Uterus (tissue), 4 donors: ENCODE measurements around the gene RNF167. TPM values are rescaled to one million over a fixed set of nuclear protein-coding genes. Genes with fewer than 3 reads are reported as not detected.

Experiments
- DNase-seq, 2 donors: peaks; one replicate each; pipeline ENCODE4 v3.0.0-alpha.2; 2019 to 2020
- H3K27ac ChIP-seq, 2 donors: fragments of 200-600 bp; sonication (generic); 1 replicate in 1 of 2; 2 replicates in 1 of 2; pipeline ENCODE4 v1.5.1; 2016 to 2018
- H3K27me3 ChIP-seq, 2 donors: fragments of 200-600 bp; sonication (generic); one replicate each; pipeline ENCODE4 v1.5.1; 2018 to 2019; ENCODE audit warnings: control low read depth in 1 of 2
- H3K36me3 ChIP-seq, 2 donors: fragments of 200-600 bp; sonication (generic); one replicate each; pipeline ENCODE4 v1.5.1; 2019; ENCODE audit warnings: control low read depth in 1 of 2
- H3K4me1 ChIP-seq, 2 donors: fragments of 200-600 bp; sonication (generic); one replicate each; pipeline ENCODE4 v1.5.1; 2018 to 2019; ENCODE audit warnings: control low read depth in 1 of 2
- H3K4me3 ChIP-seq, 2 donors: fragments of 200-600 bp; sonication (generic); 1 replicate in 1 of 2; 2 replicates in 1 of 2; pipeline ENCODE4 v1.5.1; 2018 to 2019; ENCODE audit warnings: mild to moderate bottlenecking in 1 of 2
- H3K9me3 ChIP-seq, 2 donors: fragments of 200-600 bp; sonication (generic); one replicate each; pipeline ENCODE4 v1.5.1; 2019; ENCODE audit warnings: control low read depth in 1 of 2
- POLR2A ChIP-seq, 2 donors: fragments of 450-650 bp; IDR thresholded peaks; one replicate each; pipeline ENCODE4 v1.6.1; 2016; ENCODE audit warnings: antibody characterized with exemption in 2 of 2, mild to moderate bottlenecking in 1 of 2, moderate library complexity in 1 of 2
- intact Hi-C: fragments of 100-400 bp; cut with DNase I; formaldehyde crosslinking; loops from one replicate; pipeline ENCODE4 v1.15.1; 2023; ENCODE audit warnings: low total_unique reads
- total RNA-seq, 4 donors: library from RNA; depleted of rRNA in 3 of 4; stranded (reverse); fragments of >200 nt in 3 of 4; gene quantifications; one replicate each; pipeline versions ENCODE4 v1.1.0 to v1.2.4, GENCODE V29; 2014 to 2023
- TF ChIP-seq, protein P1 (sequence below), 4 experiments: fragments of 200-600 bp in 2 of 4; fragments of 450-650 bp in 2 of 4; sonication (generic) in 2 of 4; IDR thresholded peaks; one replicate each; pipeline ENCODE4 v1.5.1; 2016 to 2019; ENCODE audit warnings: antibody characterized with exemption in 4 of 4, mild to moderate bottlenecking in 2 of 4, moderate library complexity in 1 of 4
- donor health status: DM: yes; HTN: yes; CAD: no.

Gene RNF167
- total RNA-seq, 4 donors from 2014 or later, result 14.8 to 100 (median 53.1) TPM

- peaks cover 7 to 9% of the 10 kb centered on the region in 2 donors for H3K4me1 ChIP-seq
- no peaks in the 10 kb centered on the region for H3K9me3 ChIP-seq
- intact Hi-C loops, result no loop called here
- H3K36me3 ChIP-seq, result no peaks in the 10 kb centered on the region
- H3K4me3 ChIP-seq, result no peak overlapping the region
- TF ChIP-seq, protein P1, sequence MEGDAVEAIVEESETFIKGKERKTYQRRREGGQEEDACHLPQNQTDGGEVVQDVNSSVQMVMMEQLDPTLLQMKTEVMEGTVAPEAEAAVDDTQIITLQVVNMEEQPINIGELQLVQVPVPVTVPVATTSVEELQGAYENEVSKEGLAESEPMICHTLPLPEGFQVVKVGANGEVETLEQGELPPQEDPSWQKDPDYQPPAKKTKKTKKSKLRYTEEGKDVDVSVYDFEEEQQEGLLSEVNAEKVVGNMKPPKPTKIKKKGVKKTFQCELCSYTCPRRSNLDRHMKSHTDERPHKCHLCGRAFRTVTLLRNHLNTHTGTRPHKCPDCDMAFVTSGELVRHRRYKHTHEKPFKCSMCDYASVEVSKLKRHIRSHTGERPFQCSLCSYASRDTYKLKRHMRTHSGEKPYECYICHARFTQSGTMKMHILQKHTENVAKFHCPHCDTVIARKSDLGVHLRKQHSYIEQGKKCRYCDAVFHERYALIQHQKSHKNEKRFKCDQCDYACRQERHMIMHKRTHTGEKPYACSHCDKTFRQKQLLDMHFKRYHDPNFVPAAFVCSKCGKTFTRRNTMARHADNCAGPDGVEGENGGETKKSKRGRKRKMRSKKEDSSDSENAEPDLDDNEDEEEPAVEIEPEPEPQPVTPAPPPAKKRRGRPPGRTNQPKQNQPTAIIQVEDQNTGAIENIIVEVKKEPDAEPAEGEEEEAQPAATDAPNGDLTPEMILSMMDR (IDR thresholded peaks at IDR 0.05), result no peak
- no peak for TF ChIP-seq POLR2A (IDR thresholded peaks at IDR 0.05)
- DNase-seq, result no peak
- H3K27ac ChIP-seq, result peak overlapping the region; percentile 97 to 98
- no peaks in the 10 kb centered on the region for H3K27me3 ChIP-seq
Observed at GRCh38 chr17:4969551-4970173, 29.6 kb downstream of the RNF167 start.

GRCh38 chr17:4970273-4970672 is 30.2 kb downstream of the RNF167 start:
- no peak overlapping the region for H3K4me3 ChIP-seq
- no peak for DNase-seq
- H3K27me3 ChIP-seq, result no peaks in the 10 kb centered on the region
- peak overlapping the region; percentile 97 to 98 for H3K27ac ChIP-seq
- H3K36me3 ChIP-seq, result no peaks in the 10 kb centered on the region
- intact Hi-C loops, result no loop called here
- TF ChIP-seq POLR2A (IDR thresholded peaks at IDR 0.05), result no peak
- TF ChIP-seq, protein P1 (IDR thresholded peaks at IDR 0.05), result no peak
- no peaks in the 10 kb centered on the region for H3K9me3 ChIP-seq
- H3K4me1 ChIP-seq, result peaks cover 7 to 9% of the 10 kb centered on the region in 2 donors

DNA sequence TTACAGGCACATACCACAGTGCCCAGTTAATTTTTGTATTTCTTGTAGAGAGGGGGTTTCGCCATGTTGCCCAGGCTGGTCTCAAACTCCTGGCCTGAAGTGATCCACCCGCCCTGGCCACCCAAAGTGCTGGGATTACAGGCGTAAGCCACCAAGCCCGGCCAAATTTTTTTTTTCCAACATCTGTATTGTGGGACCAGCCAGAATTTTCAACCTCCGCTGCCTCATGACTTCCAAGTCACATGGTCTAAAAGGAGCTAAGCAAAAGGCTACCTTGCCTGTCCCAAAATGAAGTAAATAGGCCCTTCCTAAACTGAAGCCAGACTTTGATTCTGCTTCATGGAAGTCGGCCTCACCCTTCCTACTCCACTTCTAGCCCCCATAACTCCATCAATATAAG is 31.8 kb downstream of the RNF167 start:
- intact Hi-C loops, result no loop called here
- Histone ChIP-seq H3K9me3 (no peaks in the 10 kb centered on the region), H3K4me3 (no peak overlapping the region), H3K27me3 (no peaks in the 10 kb centered on the region), H3K27ac (peak overlapping the region; percentile 32 to 44), H3K36me3 (no peaks in the 10 kb centered on the region), H3K4me1 (peaks cover 7 to 9% of the 10 kb centered on the region in 2 donors)
- DNase-seq, result peak in 1 of 2 donors; percentile 44
- TF ChIP-seq, protein P1 (IDR thresholded peaks at IDR 0.05), result no peak
- TF ChIP-seq POLR2A (IDR thresholded peaks at IDR 0.05), result no peak

DNA sequence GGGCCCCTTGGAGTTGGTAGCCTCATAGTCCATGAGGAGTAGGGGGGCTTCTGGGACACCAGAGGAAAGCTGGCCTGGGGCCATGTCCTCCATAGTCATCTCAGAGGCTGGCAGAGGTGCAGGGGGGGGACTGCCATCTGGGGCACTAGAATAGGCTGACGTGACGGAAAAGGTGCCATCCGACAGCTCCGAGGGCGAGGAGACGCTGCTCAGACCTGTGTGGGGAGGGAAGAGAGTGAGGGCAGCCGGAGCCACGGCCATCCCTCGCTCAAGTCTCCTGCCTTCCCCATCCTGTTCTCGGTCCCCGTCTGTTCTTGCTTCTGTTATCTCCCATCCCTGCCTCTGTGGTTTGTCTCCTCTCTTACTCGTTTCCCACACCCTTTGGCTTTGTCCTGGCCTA is 32.3 kb downstream of the RNF167 start:
- Histone ChIP-seq H3K27ac (peak overlapping the region; percentile 32 to 44), H3K4me3 (no peak overlapping the region), H3K36me3 (no peaks in the 10 kb centered on the region), H3K27me3 (no peaks in the 10 kb centered on the region), H3K9me3 (no peaks in the 10 kb centered on the region), H3K4me1 (peaks cover 7 to 9% of the 10 kb centered on the region in 2 donors)
- TF ChIP-seq, protein P1 (IDR thresholded peaks at IDR 0.05), result no peak
- TF ChIP-seq POLR2A (IDR thresholded peaks at IDR 0.05), result no peak
- DNase-seq, result no peak
- intact Hi-C loops, result no loop called here

- Histone ChIP-seq H3K36me3 (no peaks in the 10 kb centered on the region), H3K27ac (peak overlapping the region; percentile 32 to 44), H3K4me1 (peaks cover 7 to 9% of the 10 kb centered on the region in 2 donors), H3K9me3 (no peaks in the 10 kb centered on the region), H3K4me3 (no peak overlapping the region), H3K27me3 (no peaks in the 10 kb centered on the region)
- DNase-seq, result no peak
- intact Hi-C loops, result no loop called here
- no peak for TF ChIP-seq POLR2A (IDR thresholded peaks at IDR 0.05)
- TF ChIP-seq, protein P1 (IDR thresholded peaks at IDR 0.05), result no peak
Observed at GRCh38 chr17:4972752-4973151, 32.7 kb downstream of the RNF167 start.
